GM04504 (cell line): ENCODE measurements around the gene EIF1.

Experiments used
- DNase-seq: peaks from one replicate; pipeline ENCODE4 v3.0.0-alpha.2; 2012; ENCODE audit warnings: low read depth

The EIF1 gene

GRCh38 chr17:41702712-41703111 lies 14.0 kb downstream of the EIF1 start:
- DNase-seq: no peak

- no peak for DNase-seq
Observed at GRCh38 chr17:41705271-41705991, 16.7 kb downstream of the EIF1 start.

GRCh38 chr17:41707803-41708669 lies 19.4 kb downstream of the EIF1 start:
- no peak for DNase-seq

- DNase-seq: no peak
Observed at GRCh38 chr17:41710472-41711090, 21.9 kb downstream of the EIF1 start.

GRCh38 chr17:41711669-41712400 lies 23.1 kb downstream of the EIF1 start, which contains the start of gene GAST:
TSS of gene GAST (plus strand) at chr17:41712331. CDS start at chr17:41715437, 3,106 bp downstream.
- no peak for DNase-seq

GRCh38 chr17:41717408-41718286 lies 29.0 kb downstream of the EIF1 start:
- DNase-seq: no peak

GRCh38 chr17:41718287-41718645 lies 29.6 kb downstream of the EIF1 start:
- no peak for DNase-seq

GRCh38 chr17:41722231-41722630 lies 33.5 kb downstream of the EIF1 start:
- DNase-seq: no peak

- DNase-seq: no peak
Observed at GRCh38 chr17:41723801-41724475, 35.3 kb downstream of the EIF1 start.

- no peak for DNase-seq
Observed at GRCh38 chr17:41724476-41725050, 35.9 kb downstream of the EIF1 start.

GRCh38 chr17:41725134-41725533 lies 36.4 kb downstream of the EIF1 start:
- no peak for DNase-seq

- no peak for DNase-seq
Observed at GRCh38 chr17:41728056-41728455, 39.4 kb downstream of the EIF1 start.

- DNase-seq: no peak
Observed at GRCh38 chr17:41730479-41730878, 41.8 kb downstream of the EIF1 start.

GRCh38 chr17:41731836-41732235 lies 43.2 kb downstream of the EIF1 start:
- no peak for DNase-seq

GRCh38 chr17:41733348-41734138 lies 44.9 kb downstream of the EIF1 start:
- no peak for DNase-seq

- no peak for DNase-seq
Observed at GRCh38 chr17:41734139-41734948, 45.7 kb downstream of the EIF1 start, which contains the start of gene HAP1. TSS of gene HAP1 (minus strand) at chr17:41734643. CDS start at chr17:41734634, 9 bp downstream.

GRCh38 chr17:41734949-41735313 lies 46.2 kb downstream of the EIF1 start:
- DNase-seq: no peak

- DNase-seq: no peak
Observed at GRCh38 chr17:41735744-41736143, 47.1 kb downstream of the EIF1 start.
